SJCRH30 (cell line): Measurements from ENCODE around the gene TTC12. TPM values are rescaled to one million over a fixed set of nuclear protein-coding genes. Genes with fewer than 3 reads are reported as not detected.
A peak's percentile ranks its signal among the peaks of the same experiment; 100 is the strongest.

Source experiments
- DNase-seq, 2 experiments: peaks; one replicate each; pipeline ENCODE4 v3.0.0-alpha.2; 2015 to 2020
- H3K27ac ChIP-seq: fragments of 250-450 bp; sonication (Bioruptor Pico); 2 replicates; pipeline ENCODE4 v1.5.1; 2020; ENCODE audit warnings: mild to moderate bottlenecking, moderate library complexity
- H3K27me3 ChIP-seq: fragments of 250-450 bp; sonication (Bioruptor Pico); 2 replicates; pipeline ENCODE4 v1.5.1; 2020; ENCODE audit warnings: mild to moderate bottlenecking, moderate library complexity
- H3K36me3 ChIP-seq: fragments of 250-450 bp; sonication (Bioruptor Pico); 2 replicates; pipeline ENCODE4 v1.5.1; 2020; ENCODE audit warnings: mild to moderate bottlenecking, moderate library complexity
- H3K4me1 ChIP-seq: fragments of 250-450 bp; sonication (Bioruptor Pico); 2 replicates; pipeline ENCODE4 v1.5.1; 2020; ENCODE audit warnings: mild to moderate bottlenecking, moderate library complexity
- H3K4me3 ChIP-seq: fragments of 250-450 bp; sonication (Bioruptor Pico); 2 replicates; pipeline ENCODE4 v1.5.1; 2020; ENCODE audit warnings: mild to moderate bottlenecking, moderate library complexity
- H3K9me3 ChIP-seq: fragments of 250-450 bp; sonication (Bioruptor Pico); replicated peaks from 2 replicates; pipeline ENCODE4 v1.5.1; 2020; ENCODE audit warnings: mild to moderate bottlenecking, moderate library complexity
- total RNA-seq: library from RNA; depleted of rRNA; stranded (reverse); fragments of >200 nt; shearing (Covaris generic); gene quantifications from 2 replicates; pipeline ENCODE4 v1.2.3, GENCODE V29; 2014

Gene TTC12
- total RNA-seq, 1 experiment from 2014 or later: not detected

GRCh38 chr11:113331441-113331840 is 17.1 kb downstream of the TTC12 start:
- no peaks in the 10 kb centered on the region for H3K9me3 ChIP-seq
- H3K4me3 ChIP-seq: no peak overlapping the region
- H3K36me3 ChIP-seq: no peaks in the 10 kb centered on the region
- DNase-seq: peak in 1 of 2 experiments; percentile 41
- H3K27ac ChIP-seq: no peak overlapping the region
- no peaks in the 10 kb centered on the region for H3K4me1 ChIP-seq
- H3K27me3 ChIP-seq: no peaks in the 10 kb centered on the region

- Histone ChIP-seq H3K4me3 (no peak overlapping the region), H3K4me1 (no peaks in the 10 kb centered on the region), H3K27me3 (no peaks in the 10 kb centered on the region), H3K36me3 (no peaks in the 10 kb centered on the region), H3K27ac (no peak overlapping the region), H3K9me3 (no peaks in the 10 kb centered on the region)
- DNase-seq: no peak
These were observed 17.6 kb downstream of the TTC12 start for GRCh38 chr11:113332023-113332422.

DNA sequence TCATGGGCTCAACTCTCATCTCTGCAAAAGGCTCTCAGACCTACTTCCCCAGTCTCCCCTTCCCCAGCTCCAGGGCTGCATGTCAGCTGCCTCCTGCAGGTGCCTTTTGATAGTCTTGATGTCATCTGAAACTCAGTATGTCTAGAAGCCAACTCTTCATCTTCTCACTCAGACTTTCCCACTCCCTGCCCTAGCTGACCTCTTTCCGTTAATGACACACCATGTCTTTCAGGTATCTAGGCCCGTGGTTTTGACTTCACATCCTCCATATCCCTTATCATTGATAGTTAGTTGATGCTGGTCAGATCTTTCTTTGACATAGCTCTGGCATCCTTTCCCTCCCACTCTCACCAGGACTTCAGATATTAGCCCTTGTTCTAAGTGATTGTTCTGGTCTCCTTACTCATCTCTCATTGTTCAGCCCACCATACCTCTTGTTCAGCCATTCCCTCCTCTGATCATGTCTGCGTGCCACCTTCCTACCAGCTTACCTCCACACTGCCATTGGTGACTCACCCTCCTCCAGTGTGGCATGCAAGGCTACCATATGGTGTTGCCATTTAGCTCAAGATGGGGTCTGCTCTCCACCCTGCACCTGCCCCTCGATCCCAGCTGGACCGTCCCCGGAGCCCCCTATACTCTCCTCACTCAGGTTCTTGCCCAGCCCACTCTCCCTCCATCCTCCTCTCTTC is 18.4 kb downstream of the TTC12 start:
- no peaks in the 10 kb centered on the region for H3K36me3 ChIP-seq
- H3K4me1 ChIP-seq: no peaks in the 10 kb centered on the region
- no peaks in the 10 kb centered on the region for H3K9me3 ChIP-seq
- no peak overlapping the region for H3K27ac ChIP-seq
- H3K4me3 ChIP-seq: no peak overlapping the region
- H3K27me3 ChIP-seq: no peaks in the 10 kb centered on the region
- no peak for DNase-seq

- H3K4me3 ChIP-seq: no peak overlapping the region
- no peak overlapping the region for H3K27ac ChIP-seq
- no peak for DNase-seq
These were observed 19.8 kb downstream of the TTC12 start for GRCh38 chr11:113334183-113334582.

GRCh38 chr11:113338730-113339129 is 24.3 kb downstream of the TTC12 start:
- no peaks in the 10 kb centered on the region for H3K4me1 ChIP-seq
- no peak overlapping the region for H3K27ac ChIP-seq
- no peak overlapping the region for H3K4me3 ChIP-seq
- no peaks in the 10 kb centered on the region for H3K9me3 ChIP-seq
- H3K27me3 ChIP-seq: no peaks in the 10 kb centered on the region
- H3K36me3 ChIP-seq: no peaks in the 10 kb centered on the region
- DNase-seq: no peak

More at GRCh38 chr11:113334183-113334582, 19.8 kb downstream of the TTC12 start:
- H3K9me3 ChIP-seq: no peaks in the 10 kb centered on the region
- no peaks in the 10 kb centered on the region for H3K4me1 ChIP-seq
- H3K27me3 ChIP-seq: no peaks in the 10 kb centered on the region
- H3K36me3 ChIP-seq: no peaks in the 10 kb centered on the region

- Histone ChIP-seq H3K4me3 (no peak overlapping the region), H3K36me3 (no peaks in the 10 kb centered on the region), H3K27me3 (no peaks in the 10 kb centered on the region), H3K9me3 (no peaks in the 10 kb centered on the region), H3K4me1 (no peaks in the 10 kb centered on the region), H3K27ac (no peak overlapping the region)
- DNase-seq: peak; percentile 10 to 44
These were observed 25.7 kb downstream of the TTC12 start for GRCh38 chr11:113339929-113340589.

GRCh38 chr11:113341388-113342165 is 27.2 kb downstream of the TTC12 start:
- H3K4me3 ChIP-seq: no peak overlapping the region
- peaks cover 2% of the 10 kb centered on the region; the same call in 1 of the 2 replicates for H3K4me1 ChIP-seq
- no peaks in the 10 kb centered on the region for H3K9me3 ChIP-seq
- no peak overlapping the region for H3K27ac ChIP-seq
- DNase-seq: no peak
- no peaks in the 10 kb centered on the region for H3K27me3 ChIP-seq
- H3K36me3 ChIP-seq: no peaks in the 10 kb centered on the region

DNA sequence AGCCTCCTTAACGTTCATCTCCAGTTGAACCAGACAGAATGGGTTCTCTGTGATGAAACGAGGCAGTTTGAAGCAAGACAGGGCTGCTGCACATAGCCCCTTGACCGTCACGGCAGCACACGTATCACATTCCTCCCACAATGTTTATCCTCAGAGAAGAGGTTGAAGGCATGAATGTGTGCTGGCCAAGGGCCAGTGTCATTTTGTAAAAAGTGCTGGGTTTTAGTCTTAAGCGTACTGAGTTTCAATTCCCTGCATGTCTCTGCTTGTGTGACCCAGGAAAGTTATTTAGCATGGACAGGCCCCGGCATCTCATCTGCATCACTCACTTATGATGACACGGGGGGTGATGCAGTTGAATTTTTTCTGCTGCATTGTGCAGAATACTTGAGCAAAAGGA is 31.6 kb downstream of the TTC12 start:
- Histone ChIP-seq H3K9me3 (no peaks in the 10 kb centered on the region), H3K4me1 (peaks cover 2% of the 10 kb centered on the region; the same call in 1 of the 2 replicates), H3K4me3 (no peak overlapping the region), H3K27ac (no peak overlapping the region), H3K27me3 (no peaks in the 10 kb centered on the region), H3K36me3 (no peaks in the 10 kb centered on the region)
- DNase-seq: peak; percentile 36 to 60

DNA sequence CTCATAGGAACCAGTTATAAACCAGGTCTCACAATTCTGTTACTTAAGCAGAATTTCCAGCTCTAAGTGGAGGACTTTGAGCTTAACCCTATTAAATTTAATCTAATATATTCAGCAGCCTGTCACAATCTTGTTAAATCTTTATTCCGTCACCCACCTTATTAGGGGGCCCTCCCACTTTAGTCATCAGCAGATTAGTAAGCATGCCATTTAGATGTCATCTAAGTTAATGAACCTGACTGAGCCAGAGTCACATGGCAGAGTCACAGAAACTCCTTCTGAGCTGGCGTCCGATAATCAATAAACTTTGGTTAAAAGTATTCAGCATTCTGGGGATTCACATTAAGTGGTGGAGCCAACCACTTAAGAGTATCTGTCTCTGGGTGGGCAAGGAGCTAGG is 35.1 kb downstream of the TTC12 start:
- H3K4me1 ChIP-seq: peaks cover 2% of the 10 kb centered on the region; the same call in 1 of the 2 replicates
- H3K9me3 ChIP-seq: no peaks in the 10 kb centered on the region
- H3K36me3 ChIP-seq: no peaks in the 10 kb centered on the region
- H3K4me3 ChIP-seq: no peak overlapping the region
- no peak overlapping the region for H3K27ac ChIP-seq
- DNase-seq: no peak
- no peaks in the 10 kb centered on the region for H3K27me3 ChIP-seq

DNA sequence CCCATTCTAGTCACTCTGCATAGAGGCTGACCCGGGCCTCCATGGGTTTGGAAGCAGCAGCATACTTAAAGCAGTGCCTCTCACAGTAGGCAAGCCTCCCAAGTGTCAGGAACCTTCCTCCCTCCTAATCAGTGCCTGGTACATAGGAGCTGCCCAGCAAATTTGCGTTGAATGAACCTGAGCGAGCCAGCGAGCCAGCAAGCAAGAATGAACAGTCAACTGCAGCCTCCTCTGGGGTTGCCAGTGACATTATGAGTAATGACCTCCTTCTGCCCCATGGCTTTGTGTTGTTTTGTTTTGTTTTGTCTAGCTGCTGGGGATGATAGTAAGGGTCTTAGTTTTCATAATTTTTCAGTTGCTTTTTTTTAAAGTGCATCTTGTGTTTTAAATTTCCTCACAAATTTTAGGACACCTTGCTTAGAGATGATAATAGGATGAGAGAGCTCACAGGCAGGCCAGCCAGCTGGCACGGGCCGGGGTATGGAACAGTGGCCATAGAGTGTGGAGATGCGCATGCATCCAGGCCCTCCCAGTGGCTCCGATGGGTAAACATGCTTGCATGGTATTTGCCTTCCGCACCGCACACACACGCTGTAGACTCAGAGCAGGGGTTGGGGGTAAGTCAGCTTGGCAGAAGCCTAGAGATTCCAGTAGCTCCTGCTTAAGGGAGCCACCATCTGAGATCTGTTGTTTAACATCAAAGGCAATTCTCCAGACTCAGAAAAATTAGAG is 36.1 kb downstream of the TTC12 start:
- Histone ChIP-seq H3K27me3 (no peaks in the 10 kb centered on the region), H3K4me3 (no peak overlapping the region), H3K9me3 (no peaks in the 10 kb centered on the region), H3K4me1 (peaks cover 2% of the 10 kb centered on the region; the same call in 1 of the 2 replicates), H3K36me3 (no peaks in the 10 kb centered on the region), H3K27ac (no peak overlapping the region)
- DNase-seq: no peak

- Histone ChIP-seq H3K27me3 (no peaks in the 10 kb centered on the region), H3K27ac (no peak overlapping the region), H3K4me1 (no peaks in the 10 kb centered on the region)
These were observed 36.7 kb downstream of the TTC12 start for GRCh38 chr11:113351068-113351450.

GRCh38 chr11:113351480-113351879 is 37.1 kb downstream of the TTC12 start:
- no peaks in the 10 kb centered on the region for H3K27me3 ChIP-seq
- H3K36me3 ChIP-seq: no peaks in the 10 kb centered on the region
- H3K27ac ChIP-seq: no peak overlapping the region
- no peaks in the 10 kb centered on the region for H3K4me1 ChIP-seq
- H3K4me3 ChIP-seq: no peak overlapping the region
- no peaks in the 10 kb centered on the region for H3K9me3 ChIP-seq
- DNase-seq: no peak

More at GRCh38 chr11:113351068-113351450, 36.7 kb downstream of the TTC12 start:
- H3K36me3 ChIP-seq: no peaks in the 10 kb centered on the region
- H3K9me3 ChIP-seq: no peaks in the 10 kb centered on the region
- no peak for DNase-seq
- no peak overlapping the region for H3K4me3 ChIP-seq

- no peak overlapping the region for H3K27ac ChIP-seq
- no peak for DNase-seq
- no peaks in the 10 kb centered on the region for H3K27me3 ChIP-seq
- no peaks in the 10 kb centered on the region for H3K4me1 ChIP-seq
- H3K9me3 ChIP-seq: no peaks in the 10 kb centered on the region
- no peak overlapping the region for H3K4me3 ChIP-seq
- no peaks in the 10 kb centered on the region for H3K36me3 ChIP-seq
These were observed 41.8 kb downstream of the TTC12 start for GRCh38 chr11:113356203-113356602.

DNA sequence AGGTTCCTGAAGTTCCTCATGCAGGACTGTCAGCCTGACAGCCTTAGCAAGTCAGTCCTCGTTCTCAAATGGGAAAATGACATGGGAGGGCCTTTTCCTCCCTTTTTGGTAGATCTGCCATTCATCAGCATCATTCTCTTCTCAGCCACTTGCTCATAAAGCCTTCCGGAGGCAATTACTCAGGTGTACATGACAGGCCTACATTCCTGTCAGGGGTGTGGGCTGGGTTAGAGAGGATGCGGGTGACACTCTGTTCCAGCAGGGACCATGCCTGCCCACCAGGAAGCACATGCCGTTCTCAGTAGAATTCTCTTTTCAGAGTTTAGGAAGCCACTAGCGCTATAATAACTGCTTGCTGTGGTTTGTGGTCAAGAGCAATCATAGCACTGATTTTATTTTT is 49.0 kb downstream of the TTC12 start:
- no peak overlapping the region for H3K4me3 ChIP-seq
- H3K9me3 ChIP-seq: no peaks in the 10 kb centered on the region
- no peaks in the 10 kb centered on the region for H3K4me1 ChIP-seq
- no peak overlapping the region for H3K27ac ChIP-seq
- no peaks in the 10 kb centered on the region for H3K36me3 ChIP-seq
- no peaks in the 10 kb centered on the region for H3K27me3 ChIP-seq
- no peak for DNase-seq
